ENCODE measurements around the gene EHD4. TPM values are rescaled to one million over a fixed set of nuclear protein-coding genes. Genes with fewer than 3 reads are reported as not detected.

EHD4 gene
- polyA plus RNA-seq, 1 of the 3 experiments (the other 2 are of a cell fraction) = 17.5 TPM

DNA sequence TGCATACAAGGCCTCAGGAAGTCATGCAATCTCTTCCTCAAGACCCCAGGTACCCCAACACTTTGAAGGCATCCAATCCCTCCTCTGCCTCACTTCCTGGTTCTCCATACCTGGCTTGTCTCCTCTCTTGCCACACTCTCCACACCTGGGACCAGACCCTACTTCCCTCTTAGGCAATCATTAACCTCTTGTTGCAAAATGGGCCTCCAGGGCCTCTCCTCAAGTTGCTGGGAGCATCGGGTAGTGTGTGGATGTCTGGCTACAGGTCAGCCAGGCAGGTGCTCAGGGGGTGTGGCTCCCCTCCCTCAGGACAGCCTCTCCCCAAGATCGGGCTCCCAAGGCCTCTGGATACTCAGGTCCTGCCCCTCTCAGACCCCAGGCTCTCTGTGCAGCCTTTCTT, 39.9 kb upstream of the EHD4 start (continued):
- TF ChIP-seq, protein P1, sequence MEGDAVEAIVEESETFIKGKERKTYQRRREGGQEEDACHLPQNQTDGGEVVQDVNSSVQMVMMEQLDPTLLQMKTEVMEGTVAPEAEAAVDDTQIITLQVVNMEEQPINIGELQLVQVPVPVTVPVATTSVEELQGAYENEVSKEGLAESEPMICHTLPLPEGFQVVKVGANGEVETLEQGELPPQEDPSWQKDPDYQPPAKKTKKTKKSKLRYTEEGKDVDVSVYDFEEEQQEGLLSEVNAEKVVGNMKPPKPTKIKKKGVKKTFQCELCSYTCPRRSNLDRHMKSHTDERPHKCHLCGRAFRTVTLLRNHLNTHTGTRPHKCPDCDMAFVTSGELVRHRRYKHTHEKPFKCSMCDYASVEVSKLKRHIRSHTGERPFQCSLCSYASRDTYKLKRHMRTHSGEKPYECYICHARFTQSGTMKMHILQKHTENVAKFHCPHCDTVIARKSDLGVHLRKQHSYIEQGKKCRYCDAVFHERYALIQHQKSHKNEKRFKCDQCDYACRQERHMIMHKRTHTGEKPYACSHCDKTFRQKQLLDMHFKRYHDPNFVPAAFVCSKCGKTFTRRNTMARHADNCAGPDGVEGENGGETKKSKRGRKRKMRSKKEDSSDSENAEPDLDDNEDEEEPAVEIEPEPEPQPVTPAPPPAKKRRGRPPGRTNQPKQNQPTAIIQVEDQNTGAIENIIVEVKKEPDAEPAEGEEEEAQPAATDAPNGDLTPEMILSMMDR (IDR thresholded peaks at IDR 0.05) = no peak
- TF ChIP-seq TEAD4 (IDR thresholded peaks at IDR 0.05; ENCODE audit: borderline replicate concordance, insufficient read depth) = no peak

DNA sequence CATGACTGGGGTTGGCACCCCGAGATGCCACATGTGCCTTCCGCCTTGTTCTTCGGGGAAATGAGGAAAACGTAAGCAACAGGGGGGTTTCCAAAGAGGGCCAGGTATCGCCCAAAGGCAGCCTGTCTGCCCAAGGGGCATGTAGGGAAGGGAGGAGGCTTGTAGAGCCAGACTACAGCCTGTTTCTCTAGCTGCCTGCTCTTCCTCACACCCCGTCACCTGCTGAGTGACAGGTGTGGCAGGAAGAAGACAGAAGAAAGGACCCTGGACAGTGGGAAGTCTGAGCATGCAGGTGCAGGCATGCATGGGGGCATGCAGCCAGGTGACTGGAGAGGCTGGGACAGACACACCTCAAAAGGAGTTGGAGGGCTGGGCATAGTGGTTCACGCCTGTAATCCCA, 38.7 kb upstream of the EHD4 start:
- Histone ChIP-seq H3K9me2 (no peaks in the 10 kb centered on the region), H3K36me3 (replicated peaks in 1 of 2; ENCODE audit: control insufficient read depth in 1 of 2, insufficient read depth in 2 of 2, low read length in 1 of 2) (no peaks in the 10 kb centered on the region), H4K20me1 (ENCODE audit: insufficient read depth) (no peaks in the 10 kb centered on the region), H3K27me3 (ENCODE audit: insufficient read depth) (peaks cover 9% of the 10 kb centered on the region; the same call in 1 of the 2 replicates), H3K4me1 (ENCODE audit: control insufficient read depth in 1 of 2, insufficient read depth in 2 of 2, low read depth in 1 of 2, low read length in 1 of 2) (no peaks in the 10 kb centered on the region), H3K9me3 (no peaks in the 10 kb centered on the region), H3K27ac (ENCODE audit: low read depth in 2 of 2, low read length in 1 of 2) (no peak overlapping the region), H3K79me2 (ENCODE audit: insufficient read depth) (no peaks in the 10 kb centered on the region), H3K4me3 (ENCODE audit: low read depth in 2 of 2, low read length in 1 of 2) (no peak overlapping the region), H3K9ac (no peak overlapping the region), H3F3A (replicated peaks; ENCODE audit: insufficient read depth) (no peaks in the 10 kb centered on the region), H3K4me2 (no peak overlapping the region), H2AFZ (ENCODE audit: low read depth) (no peak overlapping the region)
- WGBS (ENCODE audit: low lambda C conversion rate) = 43% methylated on average over 4 of the region's 7 CpGs
- TF ChIP-seq, protein P2, sequence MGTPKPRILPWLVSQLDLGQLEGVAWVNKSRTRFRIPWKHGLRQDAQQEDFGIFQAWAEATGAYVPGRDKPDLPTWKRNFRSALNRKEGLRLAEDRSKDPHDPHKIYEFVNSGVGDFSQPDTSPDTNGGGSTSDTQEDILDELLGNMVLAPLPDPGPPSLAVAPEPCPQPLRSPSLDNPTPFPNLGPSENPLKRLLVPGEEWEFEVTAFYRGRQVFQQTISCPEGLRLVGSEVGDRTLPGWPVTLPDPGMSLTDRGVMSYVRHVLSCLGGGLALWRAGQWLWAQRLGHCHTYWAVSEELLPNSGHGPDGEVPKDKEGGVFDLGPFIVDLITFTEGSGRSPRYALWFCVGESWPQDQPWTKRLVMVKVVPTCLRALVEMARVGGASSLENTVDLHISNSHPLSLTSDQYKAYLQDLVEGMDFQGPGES (IDR thresholded peaks at IDR 0.05; ENCODE audit: low read depth, low read length) = no peak
- ChIA-PET POLR2A (no interaction called here), CTCF (no interaction called here)
- DNase-seq = no peak

DNA sequence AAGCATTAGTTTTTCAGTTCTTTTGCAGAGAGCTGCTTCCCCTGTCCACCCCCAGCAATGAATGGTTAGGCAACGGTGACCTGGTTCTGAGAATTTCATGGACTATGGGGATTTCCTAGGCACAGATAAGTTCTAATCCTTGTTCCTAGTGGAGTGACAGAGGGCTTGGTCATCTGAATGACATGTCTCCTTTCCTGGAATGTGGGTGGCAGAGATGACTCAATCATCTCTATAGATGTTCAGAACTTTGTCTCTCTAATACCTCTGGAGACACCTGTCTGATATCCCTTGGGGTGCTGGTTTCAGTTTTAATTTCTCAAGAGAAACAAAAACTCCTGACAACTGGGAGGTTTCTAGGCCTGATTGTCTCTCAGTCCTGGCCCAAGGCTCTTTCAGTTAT, 38.1 kb upstream of the EHD4 start:
- CTCF ChIA-PET = no interaction called here
- DNase-seq = no peak
- Histone ChIP-seq H3K4me2 (no peak overlapping the region), H3K9me2 (no peaks in the 10 kb centered on the region), H4K20me1 (ENCODE audit: insufficient read depth) (no peaks in the 10 kb centered on the region), H3F3A (replicated peaks; ENCODE audit: insufficient read depth) (no peaks in the 10 kb centered on the region), H3K27ac (ENCODE audit: low read depth in 2 of 2, low read length in 1 of 2) (no peak overlapping the region), H3K9me3 (no peaks in the 10 kb centered on the region), H2AFZ (ENCODE audit: low read depth) (no peak overlapping the region), H3K4me3 (ENCODE audit: low read depth in 2 of 2, low read length in 1 of 2) (no peak overlapping the region), H3K4me1 (ENCODE audit: control insufficient read depth in 1 of 2, insufficient read depth in 2 of 2, low read depth in 1 of 2, low read length in 1 of 2) (no peaks in the 10 kb centered on the region), H3K36me3 (replicated peaks in 1 of 2; ENCODE audit: control insufficient read depth in 1 of 2, insufficient read depth in 2 of 2, low read length in 1 of 2) (no peaks in the 10 kb centered on the region), H3K27me3 (ENCODE audit: insufficient read depth) (0 out of 2 replicates have a peak, but pooled peaks cover 9% of the 10 kb centered on the region), H3K9ac (no peak overlapping the region), H3K79me2 (ENCODE audit: insufficient read depth) (no peaks in the 10 kb centered on the region)
- TF ChIP-seq RAD21 (IDR thresholded peaks at IDR 0.05; ENCODE audit: low read length) = no peak
- TF ChIP-seq TAF1 (IDR thresholded peaks at IDR 0.05; ENCODE audit: borderline replicate concordance, low read depth, low read length) = no peak
- POLR2A ChIA-PET = no interaction called here
- 8% methylated on average over 1 of the region's 1 CpG for WGBS (ENCODE audit: low lambda C conversion rate)

DNA sequence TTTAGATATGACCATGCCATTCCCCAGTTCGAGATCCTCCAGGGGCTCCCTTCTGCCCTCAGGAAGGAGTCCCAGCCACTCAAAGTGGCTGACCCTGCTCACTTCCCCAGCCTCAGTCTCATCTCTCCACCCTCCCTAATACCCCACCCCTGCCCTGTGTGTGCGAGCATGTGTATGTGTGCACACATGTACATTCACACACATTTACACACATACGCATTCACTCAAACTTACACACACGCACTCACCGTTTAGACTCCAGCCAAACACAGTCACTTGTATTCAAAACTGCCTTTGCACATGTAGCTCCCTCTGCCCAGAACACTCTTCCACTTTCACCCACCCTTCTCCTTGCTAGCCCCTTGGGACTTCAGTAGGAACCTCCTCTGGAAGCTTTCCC, 37.1 kb upstream of the EHD4 start:
- peaks cover under 1% of the 10 kb centered on the region; the same call in 1 of the 2 replicates for H3K27me3 ChIP-seq (ENCODE audit: insufficient read depth)
- no peaks in the 10 kb centered on the region for H3F3A ChIP-seq (replicated peaks; ENCODE audit: insufficient read depth)
- WGBS (ENCODE audit: low lambda C conversion rate) = 80% methylated on average over 5 of the region's 5 CpGs
- POLR2A ChIA-PET = no interaction called here
- H3K9me3 ChIP-seq = no peaks in the 10 kb centered on the region
- no peak overlapping the region for H2AFZ ChIP-seq (ENCODE audit: low read depth)
- H4K20me1 ChIP-seq (ENCODE audit: insufficient read depth) = no peaks in the 10 kb centered on the region
- H3K79me2 ChIP-seq (ENCODE audit: insufficient read depth) = no peaks in the 10 kb centered on the region
- H3K4me3 ChIP-seq (ENCODE audit: low read depth in 2 of 2, low read length in 1 of 2) = no peak overlapping the region
- H3K9me2 ChIP-seq = no peaks in the 10 kb centered on the region
- no peaks in the 10 kb centered on the region for H3K36me3 ChIP-seq (replicated peaks in 1 of 2; ENCODE audit: control insufficient read depth in 1 of 2, insufficient read depth in 2 of 2, low read length in 1 of 2)
- H3K9ac ChIP-seq = no peak overlapping the region
- DNase-seq = no peak
- no peak overlapping the region for H3K27ac ChIP-seq (ENCODE audit: low read depth in 2 of 2, low read length in 1 of 2)
- CTCF ChIA-PET = no interaction called here
- no peak overlapping the region for H3K4me2 ChIP-seq
- no peaks in the 10 kb centered on the region for H3K4me1 ChIP-seq (ENCODE audit: control insufficient read depth in 1 of 2, insufficient read depth in 2 of 2, low read depth in 1 of 2, low read length in 1 of 2)
- TF ChIP-seq, protein P3, sequence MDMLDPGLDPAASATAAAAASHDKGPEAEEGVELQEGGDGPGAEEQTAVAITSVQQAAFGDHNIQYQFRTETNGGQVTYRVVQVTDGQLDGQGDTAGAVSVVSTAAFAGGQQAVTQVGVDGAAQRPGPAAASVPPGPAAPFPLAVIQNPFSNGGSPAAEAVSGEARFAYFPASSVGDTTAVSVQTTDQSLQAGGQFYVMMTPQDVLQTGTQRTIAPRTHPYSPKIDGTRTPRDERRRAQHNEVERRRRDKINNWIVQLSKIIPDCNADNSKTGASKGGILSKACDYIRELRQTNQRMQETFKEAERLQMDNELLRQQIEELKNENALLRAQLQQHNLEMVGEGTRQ (IDR thresholded peaks at IDR 0.05; ENCODE audit: borderline replicate concordance, low read depth, low read length) = no peak
- TF ChIP-seq EZH2phosphoT487 (IDR thresholded peaks at IDR 0.05; ENCODE audit: borderline replicate concordance, low read depth) = no peak
- TF ChIP-seq NFIC (IDR thresholded peaks at IDR 0.05; ENCODE audit: borderline replicate concordance) = no peak
- TF ChIP-seq FOXJ3 (CRISPR knock-in tag; IDR thresholded peaks at IDR 0.05) = no peak
- TF ChIP-seq, protein P4, sequence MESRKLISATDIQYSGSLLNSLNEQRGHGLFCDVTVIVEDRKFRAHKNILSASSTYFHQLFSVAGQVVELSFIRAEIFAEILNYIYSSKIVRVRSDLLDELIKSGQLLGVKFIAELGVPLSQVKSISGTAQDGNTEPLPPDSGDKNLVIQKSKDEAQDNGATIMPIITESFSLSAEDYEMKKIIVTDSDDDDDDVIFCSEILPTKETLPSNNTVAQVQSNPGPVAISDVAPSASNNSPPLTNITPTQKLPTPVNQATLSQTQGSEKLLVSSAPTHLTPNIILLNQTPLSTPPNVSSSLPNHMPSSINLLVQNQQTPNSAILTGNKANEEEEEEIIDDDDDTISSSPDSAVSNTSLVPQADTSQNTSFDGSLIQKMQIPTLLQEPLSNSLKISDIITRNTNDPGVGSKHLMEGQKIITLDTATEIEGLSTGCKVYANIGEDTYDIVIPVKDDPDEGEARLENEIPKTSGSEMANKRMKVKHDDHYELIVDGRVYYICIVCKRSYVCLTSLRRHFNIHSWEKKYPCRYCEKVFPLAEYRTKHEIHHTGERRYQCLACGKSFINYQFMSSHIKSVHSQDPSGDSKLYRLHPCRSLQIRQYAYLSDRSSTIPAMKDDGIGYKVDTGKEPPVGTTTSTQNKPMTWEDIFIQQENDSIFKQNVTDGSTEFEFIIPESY (IDR thresholded peaks at IDR 0.05; ENCODE audit: borderline replicate concordance, low read depth) = no peak
- no peak for TF ChIP-seq RCOR1 (IDR thresholded peaks at IDR 0.05; ENCODE audit: low read length)
- no peak for TF ChIP-seq POLR2AphosphoS5 (IDR thresholded peaks at IDR 0.05; ENCODE audit: low read depth, low read length)
- no peak for TF ChIP-seq SMC3 (IDR thresholded peaks at IDR 0.05; ENCODE audit: low read depth, low read length)

Measured in SK-N-SH (cell line).